ENCODE results near the gene HMGB2. TPM values are rescaled to one million over a fixed set of nuclear protein-coding genes. Genes with fewer than 3 reads are reported as not detected.
A peak's percentile ranks its signal among the peaks of the same experiment; 100 is the strongest.

The HMGB2 gene
- polyA plus RNA-seq, 1 donor from 2014 or later = 184 TPM

GRCh38 chr4:173334891-173335752 lies 964 bp upstream of the HMGB2 start:
- H3K9me3 ChIP-seq (ENCODE audit: low read length) = no peaks in the 10 kb centered on the region
- no peaks in the 10 kb centered on the region for H4K20me1 ChIP-seq (ENCODE audit: insufficient read depth)
- H3K4me2 ChIP-seq (ENCODE audit: low read length) = peak overlapping the region; percentile 89

DNA sequence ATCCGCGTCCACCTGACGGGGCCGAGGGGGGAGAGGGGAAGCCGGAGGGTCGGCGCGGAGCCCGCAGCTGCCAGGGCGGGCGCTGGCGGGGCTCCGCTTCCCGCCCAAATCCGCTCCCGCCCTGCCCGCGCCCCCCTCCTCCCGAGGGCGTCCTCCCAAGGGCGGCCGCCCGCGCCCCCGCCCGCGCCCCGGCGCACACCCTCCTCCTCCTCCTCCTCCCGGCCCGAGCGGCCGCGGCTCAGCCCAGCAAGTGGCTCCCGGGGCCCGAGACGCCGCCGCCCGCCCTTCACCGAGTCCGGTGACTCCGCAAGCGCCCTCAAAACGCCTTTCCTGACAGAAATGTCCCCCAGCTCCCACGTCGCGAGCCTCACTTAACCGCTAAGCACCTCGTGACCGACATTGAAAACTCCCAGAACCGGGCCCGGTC lies 487 bp downstream of the HMGB2 start:
- H3K79me2 ChIP-seq (replicated peaks; ENCODE audit: insufficient read depth, low read length) = peaks cover 31% of the 10 kb centered on the region
- no peaks in the 10 kb centered on the region for H3K27me3 ChIP-seq (ENCODE audit: insufficient read depth, low read depth, low read length)
- H3K9me3 ChIP-seq (ENCODE audit: low read length) = no peaks in the 10 kb centered on the region
- peaks cover 10% of the 10 kb centered on the region for H3F3A ChIP-seq (ENCODE audit: insufficient read depth, low read length, poor library complexity, severe bottlenecking)
- H3K9ac ChIP-seq (ENCODE audit: low read length) = peak overlapping the region; percentile 93
- H3K9me2 ChIP-seq (ENCODE audit: insufficient read depth, low read length) = no peaks in the 10 kb centered on the region
- H3K4me3 ChIP-seq (ENCODE audit: low read length) = peak overlapping the region; percentile 93
- no peaks in the 10 kb centered on the region for H4K20me1 ChIP-seq (ENCODE audit: insufficient read depth)
- H3K27ac ChIP-seq (ENCODE audit: low read length) = peak overlapping the region; percentile 92
- H2AFZ ChIP-seq (ENCODE audit: low read depth, low read length) = peak overlapping the region; percentile 82
- peaks cover 3% of the 10 kb centered on the region for H3K36me3 ChIP-seq (ENCODE audit: insufficient read depth, low read length)
- no peak overlapping the region for H3K4me2 ChIP-seq (ENCODE audit: low read length)
- no peak for TF ChIP-seq POLR2AphosphoS5 (IDR thresholded peaks at IDR 0.05)
- TF ChIP-seq, protein P1, sequence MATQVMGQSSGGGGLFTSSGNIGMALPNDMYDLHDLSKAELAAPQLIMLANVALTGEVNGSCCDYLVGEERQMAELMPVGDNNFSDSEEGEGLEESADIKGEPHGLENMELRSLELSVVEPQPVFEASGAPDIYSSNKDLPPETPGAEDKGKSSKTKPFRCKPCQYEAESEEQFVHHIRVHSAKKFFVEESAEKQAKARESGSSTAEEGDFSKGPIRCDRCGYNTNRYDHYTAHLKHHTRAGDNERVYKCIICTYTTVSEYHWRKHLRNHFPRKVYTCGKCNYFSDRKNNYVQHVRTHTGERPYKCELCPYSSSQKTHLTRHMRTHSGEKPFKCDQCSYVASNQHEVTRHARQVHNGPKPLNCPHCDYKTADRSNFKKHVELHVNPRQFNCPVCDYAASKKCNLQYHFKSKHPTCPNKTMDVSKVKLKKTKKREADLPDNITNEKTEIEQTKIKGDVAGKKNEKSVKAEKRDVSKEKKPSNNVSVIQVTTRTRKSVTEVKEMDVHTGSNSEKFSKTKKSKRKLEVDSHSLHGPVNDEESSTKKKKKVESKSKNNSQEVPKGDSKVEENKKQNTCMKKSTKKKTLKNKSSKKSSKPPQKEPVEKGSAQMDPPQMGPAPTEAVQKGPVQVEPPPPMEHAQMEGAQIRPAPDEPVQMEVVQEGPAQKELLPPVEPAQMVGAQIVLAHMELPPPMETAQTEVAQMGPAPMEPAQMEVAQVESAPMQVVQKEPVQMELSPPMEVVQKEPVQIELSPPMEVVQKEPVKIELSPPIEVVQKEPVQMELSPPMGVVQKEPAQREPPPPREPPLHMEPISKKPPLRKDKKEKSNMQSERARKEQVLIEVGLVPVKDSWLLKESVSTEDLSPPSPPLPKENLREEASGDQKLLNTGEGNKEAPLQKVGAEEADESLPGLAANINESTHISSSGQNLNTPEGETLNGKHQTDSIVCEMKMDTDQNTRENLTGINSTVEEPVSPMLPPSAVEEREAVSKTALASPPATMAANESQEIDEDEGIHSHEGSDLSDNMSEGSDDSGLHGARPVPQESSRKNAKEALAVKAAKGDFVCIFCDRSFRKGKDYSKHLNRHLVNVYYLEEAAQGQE (IDR thresholded peaks at IDR 0.05; ENCODE audit: borderline replicate concordance) = no peak
- TF ChIP-seq EZH2 (IDR thresholded peaks at IDR 0.05; ENCODE audit: borderline replicate concordance, insufficient read depth, low read length, poor library complexity, severe bottlenecking) = no peak
- no peak for TF ChIP-seq SMC3 (conservative IDR thresholded peaks at IDR 0.05; ENCODE audit: poor library complexity)
- TF ChIP-seq CTCF (IDR thresholded peaks at IDR 0.05; ENCODE audit: poor library complexity, severe bottlenecking) = no peak
- TF ChIP-seq EP300 (conservative IDR thresholded peaks at IDR 0.05; ENCODE audit: poor library complexity, severe bottlenecking) = no peak

More at GRCh38 chr4:173334891-173335752, 964 bp upstream of the HMGB2 start:
- Histone ChIP-seq H2AFZ (ENCODE audit: low read depth, low read length) (peak overlapping the region; percentile 57), H3K36me3 (ENCODE audit: insufficient read depth, low read length) (peaks cover 3% of the 10 kb centered on the region), H3K4me3 (ENCODE audit: low read length) (peak overlapping the region; percentile 93), H3K79me2 (replicated peaks; ENCODE audit: insufficient read depth, low read length) (peaks cover 30% of the 10 kb centered on the region), H3K9ac (ENCODE audit: low read length) (peak overlapping the region; percentile 54), H3K27me3 (ENCODE audit: insufficient read depth, low read depth, low read length) (no peaks in the 10 kb centered on the region), H3K27ac (ENCODE audit: low read length) (peak overlapping the region; percentile 26), H3K9me2 (ENCODE audit: insufficient read depth, low read length) (no peaks in the 10 kb centered on the region), H3F3A (ENCODE audit: insufficient read depth, low read length, poor library complexity, severe bottlenecking) (peaks cover 10% of the 10 kb centered on the region)
- TF ChIP-seq EZH2 (IDR thresholded peaks at IDR 0.05; ENCODE audit: borderline replicate concordance, insufficient read depth, low read length, poor library complexity, severe bottlenecking) (no peak), RAD21 (conservative IDR thresholded peaks at IDR 0.05) (no peak), CTCF (IDR thresholded peaks at IDR 0.05; ENCODE audit: poor library complexity, severe bottlenecking) (no peak), EP300 (conservative IDR thresholded peaks at IDR 0.05; ENCODE audit: poor library complexity, severe bottlenecking) (no peak), POLR2AphosphoS5 (IDR thresholded peaks at IDR 0.05) (peak; percentile 49), SMC3 (conservative IDR thresholded peaks at IDR 0.05; ENCODE audit: poor library complexity) (peak; percentile 19), TAF1 (IDR thresholded peaks at IDR 0.05; ENCODE audit: low read depth) (no peak), MXI1 (conservative IDR thresholded peaks at IDR 0.05; ENCODE audit: poor library complexity, severe bottlenecking) (peak; percentile 74)
- TF ChIP-seq, protein P1 (IDR thresholded peaks at IDR 0.05; ENCODE audit: borderline replicate concordance) = peak; percentile 25
